Stimulated activated CD4-positive, alpha-beta T cell treated with anti-CD3 and anti-CD28 coated beads, TNF-alpha, amount 100 ng/mL, for 48 hours (primary cell): ENCODE data around the gene AJUBA.
"Not testable (repeated sequence)": the region's sequence is repeated elsewhere in the genome, so short reads cannot be mapped to it uniquely, and the experiment has no call there.

Source experiments
- DNase-seq, 3 donors: peaks; one replicate each; pipeline ENCODE4 v3.0.0-alpha.2; 2020; ENCODE audit warnings: low read depth in 3 of 3

The AJUBA gene

DNA sequence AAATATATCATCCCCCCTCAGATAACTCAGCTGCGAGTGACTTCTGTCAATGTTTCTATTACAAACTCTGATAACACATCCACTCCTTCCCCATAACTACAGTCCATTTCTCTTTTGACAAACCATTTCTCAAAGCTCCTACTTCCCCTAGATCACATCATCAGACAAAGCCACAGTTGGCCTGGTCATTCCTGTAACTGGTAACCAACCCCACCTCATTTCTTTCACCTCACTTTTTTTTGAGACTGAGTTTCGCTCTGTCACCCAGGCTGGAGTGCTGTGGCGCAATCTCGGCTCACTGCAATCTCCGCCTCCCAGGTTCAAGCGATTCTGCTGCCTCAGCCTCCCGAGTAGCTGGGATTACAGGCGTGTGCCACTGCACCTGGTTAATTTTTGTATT, 30.6 kb downstream of the AJUBA start:
- not testable (repeated sequence) for DNase-seq

DNA sequence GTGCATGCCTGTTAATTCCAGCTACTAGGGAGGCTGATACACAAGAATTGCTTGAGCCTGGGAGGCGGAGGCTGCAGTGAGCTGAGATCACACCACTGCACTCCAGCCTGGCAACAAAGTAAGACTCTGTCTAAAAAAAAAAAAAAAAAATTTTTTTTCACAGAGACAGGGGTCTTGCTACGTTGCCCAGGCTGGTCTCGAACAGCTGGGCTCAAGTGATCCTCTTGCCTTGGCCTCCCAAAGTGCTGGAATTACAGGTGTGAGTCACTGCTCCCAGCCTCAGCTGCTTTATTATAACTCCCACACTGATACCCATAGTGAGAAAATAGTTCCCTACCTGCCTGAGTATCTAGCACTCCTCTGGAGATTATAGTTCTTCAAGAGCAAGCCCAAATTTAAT, 36.7 kb downstream of the AJUBA start:
- DNase-seq = no peak

GRCh38 chr14:22939684-22940083, 42.7 kb downstream of the AJUBA start:
- DNase-seq = no peak

- DNase-seq = no peak
Observed at GRCh38 chr14:22935156-22935555, 47.2 kb downstream of the AJUBA start.

- DNase-seq = no peak
Observed at GRCh38 chr14:22932146-22932545, 50.2 kb downstream of the AJUBA start.

GRCh38 chr14:22929961-22930364, 52.4 kb downstream of the AJUBA start:
- DNase-seq = no peak

GRCh38 chr14:22929104-22929960, 53.0 kb downstream of the AJUBA start, which contains the start of gene PRMT5:
Gene PRMT5, minus strand, starts transcription at chr14:22929376. Its CDS starts 15 bp downstream, at chr14:22929361.
- DNase-seq = peak; percentile 92 to 98 (median 94)

- no peak for DNase-seq
Observed at GRCh38 chr14:22928237-22929103, 53.9 kb downstream of the AJUBA start.

DNA sequence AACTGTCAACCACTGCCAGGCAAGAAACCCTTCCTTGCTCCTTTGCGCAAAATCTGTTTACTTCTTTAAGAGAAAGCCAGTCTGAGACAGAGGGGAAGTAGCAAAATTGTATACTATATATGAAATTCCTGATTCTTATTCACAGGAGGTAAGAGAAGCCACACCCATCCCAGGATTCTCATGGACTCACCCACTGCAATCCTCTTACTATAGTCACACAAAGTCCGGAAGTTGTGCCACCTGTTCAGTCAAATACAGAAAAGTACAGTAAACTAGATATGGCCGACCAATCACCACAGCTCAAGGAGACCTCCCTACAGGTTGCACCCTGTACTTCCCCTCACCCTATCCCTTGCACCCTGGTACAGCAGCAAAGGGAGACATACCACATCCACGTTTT, 56.0 kb downstream of the AJUBA start:
- no peak for DNase-seq

GRCh38 chr14:22925513-22925912, 56.8 kb downstream of the AJUBA start:
- no peak for DNase-seq

GRCh38 chr14:22923746-22924145, 58.6 kb downstream of the AJUBA start:
- DNase-seq = no peak

DNA sequence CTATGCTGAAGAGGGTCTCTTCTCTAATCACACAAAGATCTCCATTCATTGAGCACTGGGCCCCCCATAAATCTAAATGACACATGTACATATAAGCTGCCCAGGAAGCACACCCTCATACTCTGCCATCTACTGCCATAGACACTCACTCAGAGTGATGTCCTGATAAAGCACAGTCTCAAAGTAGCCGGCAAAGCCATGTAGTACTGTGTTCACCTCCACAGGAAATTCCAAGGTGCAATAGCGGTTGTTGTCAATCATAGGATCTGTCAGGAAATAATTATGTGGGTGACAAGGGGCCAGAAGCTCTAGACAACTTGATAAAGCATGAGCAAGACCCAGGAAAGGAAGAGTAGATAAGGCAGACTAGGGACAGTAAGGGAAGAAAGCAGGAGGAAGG, 60.1 kb downstream of the AJUBA start:
- no peak for DNase-seq
